ENCODE results near the gene TMEM38B.

- TF ChIP-seq CTCF (IDR thresholded peaks at IDR 0.05) (no peak), POLR2AphosphoS5 (IDR thresholded peaks at IDR 0.05; ENCODE audit: low read depth, low read length) (no peak)
These were observed 17.9 kb upstream of the TMEM38B start for GRCh38 chr9:105676351-105676923.

Data from Panc1 (cell line).